HEK293T (cell line): ENCODE data around the gene CCDC171.

Experiments used
- CTBP1 ChIP-seq: fragments of 450-650 bp; IDR thresholded peaks from 2 replicates; pipeline ENCODE4 v1.6.1; 2016; ENCODE audit warnings: borderline replicate concordance
- FOXA1 ChIP-seq: fragments of 450-650 bp; IDR thresholded peaks from 2 replicates; pipeline ENCODE4 v1.6.1; 2016; ENCODE audit warnings: mild to moderate bottlenecking
- FOXK2 ChIP-seq: fragments of 450-650 bp; IDR thresholded peaks from 2 replicates; pipeline ENCODE4 v1.6.1; 2016; ENCODE audit warnings: mild to moderate bottlenecking
- FOXM1 ChIP-seq: fragments of 450-650 bp; IDR thresholded peaks from 2 replicates; pipeline ENCODE4 v1.6.1; 2017; ENCODE audit warnings: mild to moderate bottlenecking, borderline replicate concordance
- LEF1 ChIP-seq: fragments of 450-650 bp; IDR thresholded peaks from 2 replicates; pipeline ENCODE4 v1.6.1; 2017; ENCODE audit warnings: mild to moderate bottlenecking, borderline replicate concordance
- NFRKB ChIP-seq: fragments of 450-650 bp; IDR thresholded peaks from 2 replicates; pipeline ENCODE4 v1.6.1; 2016; ENCODE audit warnings: mild to moderate bottlenecking, moderate library complexity
- SP1 ChIP-seq: fragments of 450-650 bp; IDR thresholded peaks from 2 replicates; pipeline ENCODE4 v1.6.1; 2017
- SUZ12 ChIP-seq: fragments of 450-650 bp; IDR thresholded peaks from 2 replicates; pipeline ENCODE4 v1.6.1; 2016; ENCODE audit warnings: mild to moderate bottlenecking
- TARDBP ChIP-seq: fragments of 450-650 bp; IDR thresholded peaks from 2 replicates; pipeline ENCODE4 v1.6.1; 2016

DNA sequence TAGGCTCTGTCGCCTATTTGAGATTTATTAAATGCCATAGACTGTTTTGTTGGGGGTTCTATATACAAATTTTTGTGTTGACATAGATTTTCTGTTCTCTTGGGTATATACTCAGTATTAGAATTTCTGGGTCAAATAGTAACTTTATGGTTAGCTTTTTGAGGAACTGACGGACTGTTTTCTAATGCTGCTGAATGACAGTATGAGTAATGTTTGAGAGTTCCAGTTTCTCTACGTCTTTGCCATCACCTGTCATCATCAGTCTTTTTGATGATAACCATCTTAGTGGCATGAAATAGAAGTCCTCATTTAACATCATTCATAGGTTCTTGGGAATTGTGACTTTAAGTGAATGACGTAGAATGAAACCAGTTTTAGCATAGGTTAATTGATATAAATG, 60.1 kb downstream of the CCDC171 start:
- TF ChIP-seq SUZ12, result no peak
- TF ChIP-seq SP1, result no peak
- TF ChIP-seq FOXA1, result no peak
- no peak for TF ChIP-seq TARDBP
- no peak for TF ChIP-seq FOXM1
- no peak for TF ChIP-seq FOXK2
- no peak for TF ChIP-seq NFRKB
- no peak for TF ChIP-seq CTBP1
- no peak for TF ChIP-seq LEF1
